ENCODE results near the gene WDR44. TPM values are rescaled to one million over a fixed set of nuclear protein-coding genes. Genes with fewer than 3 reads are reported as not detected.

WDR44 gene
- total RNA-seq, 2 donors from 2014 or later: 13.9 to 14.7 TPM

DNA sequence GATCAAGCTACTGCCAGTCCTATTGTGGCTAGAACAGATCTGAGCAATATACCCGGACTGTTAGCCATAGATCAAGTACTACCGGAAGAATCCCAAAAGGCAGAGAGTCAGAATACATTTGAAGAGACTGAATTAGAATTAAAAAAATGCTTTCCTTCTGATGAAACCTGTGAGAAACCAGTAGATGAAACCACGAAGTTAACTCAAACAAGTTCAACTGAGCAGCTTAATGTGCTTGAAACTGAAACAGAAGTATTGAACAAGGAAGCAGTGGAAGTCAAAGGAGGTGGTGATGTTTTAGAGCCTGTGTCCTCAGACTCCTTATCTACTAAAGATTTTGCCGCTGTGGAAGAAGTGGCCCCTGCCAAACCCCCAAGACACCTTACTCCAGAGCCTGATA is 46.8 kb downstream of the WDR44 start:
- H3K4me3 ChIP-seq: no peak overlapping the region
- no peak for DNase-seq (ENCODE audit: low spot score)
- H3K4me1 ChIP-seq: no peaks in the 10 kb centered on the region
- H3K27ac ChIP-seq: no peak overlapping the region
- H3K27me3 ChIP-seq: no peaks in the 10 kb centered on the region
- H3K36me3 ChIP-seq: no peaks in the 10 kb centered on the region
- TF ChIP-seq, protein P1, sequence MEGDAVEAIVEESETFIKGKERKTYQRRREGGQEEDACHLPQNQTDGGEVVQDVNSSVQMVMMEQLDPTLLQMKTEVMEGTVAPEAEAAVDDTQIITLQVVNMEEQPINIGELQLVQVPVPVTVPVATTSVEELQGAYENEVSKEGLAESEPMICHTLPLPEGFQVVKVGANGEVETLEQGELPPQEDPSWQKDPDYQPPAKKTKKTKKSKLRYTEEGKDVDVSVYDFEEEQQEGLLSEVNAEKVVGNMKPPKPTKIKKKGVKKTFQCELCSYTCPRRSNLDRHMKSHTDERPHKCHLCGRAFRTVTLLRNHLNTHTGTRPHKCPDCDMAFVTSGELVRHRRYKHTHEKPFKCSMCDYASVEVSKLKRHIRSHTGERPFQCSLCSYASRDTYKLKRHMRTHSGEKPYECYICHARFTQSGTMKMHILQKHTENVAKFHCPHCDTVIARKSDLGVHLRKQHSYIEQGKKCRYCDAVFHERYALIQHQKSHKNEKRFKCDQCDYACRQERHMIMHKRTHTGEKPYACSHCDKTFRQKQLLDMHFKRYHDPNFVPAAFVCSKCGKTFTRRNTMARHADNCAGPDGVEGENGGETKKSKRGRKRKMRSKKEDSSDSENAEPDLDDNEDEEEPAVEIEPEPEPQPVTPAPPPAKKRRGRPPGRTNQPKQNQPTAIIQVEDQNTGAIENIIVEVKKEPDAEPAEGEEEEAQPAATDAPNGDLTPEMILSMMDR (IDR thresholded peaks at IDR 0.05): no peak
- no peaks in the 10 kb centered on the region for H3K9me3 ChIP-seq

DNA sequence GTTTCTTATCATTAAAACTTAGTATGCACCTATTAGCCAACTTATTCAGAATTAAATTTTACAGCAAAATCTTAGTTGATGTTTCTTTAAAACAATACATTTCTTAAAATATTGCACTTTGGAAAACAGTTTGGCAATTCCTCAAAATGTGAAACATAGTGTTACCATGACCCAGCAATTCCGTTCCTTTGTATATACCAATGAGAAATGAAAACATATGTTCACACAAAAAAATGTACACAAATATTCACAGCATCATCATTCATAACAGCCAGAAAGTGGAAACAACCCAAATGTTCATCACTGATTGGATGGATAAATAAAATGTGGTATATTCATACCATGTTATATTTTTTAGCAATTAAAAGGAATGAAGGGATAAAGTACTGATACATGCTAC is 50.2 kb downstream of the WDR44 start:
- TF ChIP-seq, protein P1 (IDR thresholded peaks at IDR 0.05): no peak
- H3K9me3 ChIP-seq: no peaks in the 10 kb centered on the region
- DNase-seq (ENCODE audit: low spot score): no peak
- H3K4me3 ChIP-seq: no peak overlapping the region
- no peaks in the 10 kb centered on the region for H3K4me1 ChIP-seq
- H3K36me3 ChIP-seq: peaks cover 9% of the 10 kb centered on the region
- H3K27ac ChIP-seq: no peak overlapping the region
- H3K27me3 ChIP-seq: no peaks in the 10 kb centered on the region

DNA sequence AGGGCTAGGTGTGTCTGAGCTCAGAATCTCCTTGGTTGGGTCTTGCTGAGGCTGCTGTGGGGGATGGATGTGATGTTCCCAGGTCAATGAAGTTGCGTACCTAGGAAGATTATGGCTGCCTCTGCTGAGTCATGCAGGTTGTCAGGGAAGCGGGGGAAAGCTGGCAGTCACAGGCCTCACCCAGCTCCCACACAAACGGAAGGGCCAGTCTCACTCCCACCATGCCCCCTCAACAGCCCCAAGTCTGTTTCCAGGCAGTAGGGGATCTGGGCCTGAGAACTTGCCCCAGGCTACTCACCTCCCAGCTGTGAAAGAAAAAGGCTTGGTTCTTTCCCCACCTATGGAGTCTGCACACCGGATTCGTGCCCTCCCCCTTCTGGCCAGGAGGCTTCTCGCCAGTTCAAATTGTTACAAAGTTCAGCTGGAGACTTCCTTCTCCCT is 72.9 kb downstream of the WDR44 start:
- DNase-seq (ENCODE audit: low spot score): no peak
- Histone ChIP-seq H3K36me3 (no peaks in the 10 kb centered on the region), H3K27ac (no peak overlapping the region), H3K4me1 (no peaks in the 10 kb centered on the region), H3K9me3 (no peaks in the 10 kb centered on the region), H3K27me3 (no peaks in the 10 kb centered on the region), H3K4me3 (no peak overlapping the region)
- TF ChIP-seq, protein P1 (IDR thresholded peaks at IDR 0.05): no peak

- no peaks in the 10 kb centered on the region for H3K9me3 ChIP-seq
- H3K27ac ChIP-seq: no peak overlapping the region
- TF ChIP-seq, protein P1 (IDR thresholded peaks at IDR 0.05): no peak
- H3K4me1 ChIP-seq: no peaks in the 10 kb centered on the region
- peaks cover 7% of the 10 kb centered on the region for H3K36me3 ChIP-seq
- no peak for DNase-seq (ENCODE audit: low spot score)
- H3K4me3 ChIP-seq: no peak overlapping the region
- no peaks in the 10 kb centered on the region for H3K27me3 ChIP-seq
Observed at GRCh38 chrX:118420462-118420861, 74.6 kb downstream of the WDR44 start.

- Histone ChIP-seq H3K4me3 (no peak overlapping the region), H3K4me1 (no peaks in the 10 kb centered on the region), H3K9me3 (no peaks in the 10 kb centered on the region), H3K36me3 (peaks cover 7% of the 10 kb centered on the region), H3K27me3 (no peaks in the 10 kb centered on the region), H3K27ac (no peak overlapping the region)
- no peak for DNase-seq (ENCODE audit: low spot score)
- TF ChIP-seq, protein P1 (IDR thresholded peaks at IDR 0.05): no peak
Observed at GRCh38 chrX:118423558-118423957, 77.7 kb downstream of the WDR44 start.

DNA sequence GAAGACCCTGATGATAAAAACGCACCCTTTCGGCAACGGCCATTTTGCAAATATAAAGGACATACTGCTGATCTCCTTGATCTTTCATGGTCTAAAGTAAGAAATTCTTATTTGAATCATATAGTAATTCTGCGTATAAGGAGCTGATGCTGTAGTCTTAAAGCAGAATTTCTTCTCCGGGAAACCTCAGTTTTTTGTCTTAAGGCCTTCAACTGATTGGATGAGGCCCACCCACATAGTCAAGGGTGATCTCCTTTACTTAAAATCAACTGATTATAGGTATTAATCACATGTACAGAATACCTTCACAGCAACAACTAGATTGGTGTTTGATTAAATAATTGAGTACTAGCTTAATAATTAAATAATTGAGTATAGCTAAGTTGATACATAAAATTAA is 86.9 kb downstream of the WDR44 start:
- TF ChIP-seq, protein P1 (IDR thresholded peaks at IDR 0.05): no peak
- no peaks in the 10 kb centered on the region for H3K4me1 ChIP-seq
- no peak overlapping the region for H3K27ac ChIP-seq
- no peaks in the 10 kb centered on the region for H3K27me3 ChIP-seq
- no peaks in the 10 kb centered on the region for H3K9me3 ChIP-seq
- H3K36me3 ChIP-seq: peaks cover 15% of the 10 kb centered on the region
- DNase-seq (ENCODE audit: low spot score): no peak
- no peak overlapping the region for H3K4me3 ChIP-seq

Data from right atrium auricular region (tissue), 2 donors.